HG03520 (cell line): ENCODE results near the gene TMEM61.
"Not testable (repeated sequence)": the region's sequence is repeated elsewhere in the genome, so short reads cannot be mapped to it uniquely, and the experiment has no call there.

Experiments
- ATAC-seq: cut with Tn5 transposase; IDR thresholded peaks from one replicate; pipeline ENCODE4 v1.9.1; 2021; ENCODE audit warnings: mild to moderate bottlenecking, moderate library complexity; ENCODE audit not compliant: unreplicated experiment

The TMEM61 gene

GRCh38 chr1:54959241-54959640 lies 21.2 kb upstream of the TMEM61 start:
- no peak for ATAC-seq

DNA sequence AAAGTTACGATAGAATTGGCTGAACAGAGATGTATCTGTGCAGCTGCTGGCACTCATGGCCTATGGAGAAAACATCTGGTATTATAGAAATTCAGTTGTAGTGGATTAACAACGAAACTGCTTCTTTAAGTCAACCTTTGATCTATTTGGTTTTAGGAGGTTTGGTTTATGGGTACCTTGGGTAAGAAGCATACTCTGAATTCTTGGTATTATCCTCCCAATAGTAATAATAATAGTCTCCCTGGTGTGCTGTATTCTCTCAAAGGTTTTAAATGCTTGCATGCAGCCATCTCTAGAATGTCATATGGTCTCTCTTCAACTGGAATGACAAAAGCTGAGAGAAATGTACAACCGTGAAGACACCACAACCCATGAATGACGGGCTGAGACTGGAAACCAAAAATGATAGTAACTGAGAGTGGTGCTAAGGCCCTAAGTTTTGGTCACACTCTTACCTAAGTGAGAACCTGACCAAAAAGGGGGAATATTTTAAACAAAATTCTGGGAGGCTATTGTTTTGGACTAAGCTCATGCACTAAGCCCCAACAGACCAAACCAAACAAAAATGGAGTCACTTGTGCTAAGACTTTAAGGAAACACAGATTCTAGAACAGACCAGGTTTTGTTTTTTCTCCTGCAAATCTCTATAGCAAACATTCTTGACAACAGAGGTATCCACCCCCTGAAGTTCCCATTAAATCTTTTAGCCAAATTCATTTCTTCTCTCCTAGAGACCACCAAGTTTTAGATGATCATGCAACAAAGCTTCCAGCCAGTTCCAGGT lies 17.6 kb upstream of the TMEM61 start:
- ATAC-seq: no peak

- ATAC-seq: not testable (repeated sequence)
Observed at GRCh38 chr1:54963829-54964228, 16.6 kb upstream of the TMEM61 start.

GRCh38 chr1:54965624-54966340 lies 14.6 kb upstream of the TMEM61 start:
- peak; percentile 83 for ATAC-seq

GRCh38 chr1:54967372-54967771 lies 13.1 kb upstream of the TMEM61 start:
- no peak for ATAC-seq

DNA sequence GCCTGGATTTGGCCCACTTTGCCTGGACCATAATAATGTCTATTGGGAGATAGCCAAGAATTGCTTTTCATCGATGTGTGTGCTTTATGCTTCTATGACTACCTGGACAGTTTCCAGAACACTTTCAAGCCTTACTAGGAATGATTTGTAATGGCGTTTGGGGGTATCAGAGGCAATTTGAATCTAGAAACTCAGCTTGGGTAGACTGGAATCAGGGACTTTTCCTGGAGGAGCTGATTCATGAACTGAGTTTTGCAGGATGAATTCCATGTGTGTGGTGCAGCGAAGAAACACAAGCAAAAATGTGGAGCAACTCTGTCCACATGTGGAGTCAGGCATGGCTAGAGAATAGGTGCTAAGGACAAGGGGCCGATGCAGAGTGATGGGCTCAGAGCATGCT lies 11.9 kb upstream of the TMEM61 start:
- no peak for ATAC-seq

- ATAC-seq: no peak
Observed at GRCh38 chr1:54969879-54970278, 10.5 kb upstream of the TMEM61 start.

GRCh38 chr1:54970901-54971300 lies 9.5 kb upstream of the TMEM61 start:
- no peak for ATAC-seq

DNA sequence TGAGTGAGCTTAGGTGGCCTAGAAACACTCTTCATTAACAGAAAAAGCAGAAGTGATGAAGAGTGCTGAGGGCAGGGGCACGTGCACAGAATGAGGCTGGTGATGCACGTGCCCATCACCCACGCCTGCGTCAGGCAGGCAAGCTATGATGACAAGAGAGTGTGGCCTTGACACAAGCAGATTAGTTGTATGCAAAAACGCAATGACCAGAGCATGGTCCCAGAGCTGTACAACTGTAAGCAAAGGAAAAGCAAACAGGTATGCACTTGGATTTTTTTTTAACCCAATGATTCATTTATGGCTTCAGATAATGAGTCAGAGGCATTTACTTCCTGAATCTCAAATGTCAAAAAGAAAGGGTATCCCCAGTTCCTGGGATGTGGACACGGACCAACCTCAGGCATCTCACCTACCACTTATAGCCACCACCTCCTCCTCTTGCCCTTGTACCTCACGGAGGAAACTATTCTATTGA lies 9.1 kb upstream of the TMEM61 start:
- peak; percentile 80 for ATAC-seq

- no peak for ATAC-seq
Observed at GRCh38 chr1:54972436-54972835, 8.0 kb upstream of the TMEM61 start.

- ATAC-seq: no peak
Observed at GRCh38 chr1:54973205-54973921, 7.1 kb upstream of the TMEM61 start.

- ATAC-seq: no peak
Observed at GRCh38 chr1:54975356-54976108, 4.9 kb upstream of the TMEM61 start.

DNA sequence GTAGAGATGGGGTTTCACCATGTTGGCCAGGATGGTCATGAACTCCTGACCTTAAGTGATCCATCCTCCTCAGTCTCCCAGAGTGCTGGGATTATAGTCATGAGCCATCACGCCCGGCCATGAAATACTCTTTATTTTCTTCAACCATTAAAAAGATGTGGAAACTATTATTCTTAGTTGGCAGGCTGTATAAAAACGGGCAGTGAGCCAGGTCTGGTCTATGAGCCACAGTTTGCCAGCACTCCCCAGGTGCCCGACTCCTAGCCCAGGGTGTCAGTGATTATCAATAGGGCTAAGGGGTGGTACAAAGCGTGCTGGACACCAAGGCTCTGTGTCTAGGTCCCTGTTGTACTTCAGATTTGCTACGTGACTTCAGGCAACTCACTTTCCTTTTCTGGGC lies 3.7 kb upstream of the TMEM61 start:
- no peak for ATAC-seq

- ATAC-seq: no peak
Observed at GRCh38 chr1:54977533-54978297, 2.7 kb upstream of the TMEM61 start.

- no peak for ATAC-seq
Observed at GRCh38 chr1:54978528-54979326, 1.7 kb upstream of the TMEM61 start.

DNA sequence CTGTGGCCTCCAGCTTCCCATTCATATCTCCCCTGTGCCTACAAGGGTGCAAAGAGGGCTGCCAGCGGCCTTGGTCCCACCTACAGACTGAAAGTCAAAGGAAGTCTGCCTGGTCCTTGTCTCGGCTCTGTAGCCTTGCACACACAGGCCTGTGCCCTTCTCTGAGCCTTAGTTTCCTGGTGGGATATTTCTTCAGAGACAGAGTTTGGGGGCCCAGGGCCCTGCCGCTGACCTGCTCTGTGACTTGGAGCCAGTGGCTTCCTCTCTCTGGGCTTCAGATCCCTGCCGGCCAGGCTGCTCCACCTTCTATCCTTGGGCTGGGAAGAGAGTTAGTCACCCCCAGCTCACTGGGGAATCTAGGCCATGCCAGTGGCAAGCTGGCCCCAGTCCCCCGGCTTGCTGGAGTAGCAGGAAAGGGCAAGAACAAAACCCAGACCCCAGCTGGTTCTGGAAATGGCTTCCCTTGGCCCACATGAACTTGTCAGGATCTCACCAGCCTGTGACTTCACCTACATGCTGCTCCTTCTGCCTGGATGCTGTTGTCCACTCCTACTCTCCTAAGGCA lies 1.0 kb upstream of the TMEM61 start:
- no peak for ATAC-seq

GRCh38 chr1:54980046-54980527 lies 341 bp upstream of the TMEM61 start:
- ATAC-seq: no peak

DNA sequence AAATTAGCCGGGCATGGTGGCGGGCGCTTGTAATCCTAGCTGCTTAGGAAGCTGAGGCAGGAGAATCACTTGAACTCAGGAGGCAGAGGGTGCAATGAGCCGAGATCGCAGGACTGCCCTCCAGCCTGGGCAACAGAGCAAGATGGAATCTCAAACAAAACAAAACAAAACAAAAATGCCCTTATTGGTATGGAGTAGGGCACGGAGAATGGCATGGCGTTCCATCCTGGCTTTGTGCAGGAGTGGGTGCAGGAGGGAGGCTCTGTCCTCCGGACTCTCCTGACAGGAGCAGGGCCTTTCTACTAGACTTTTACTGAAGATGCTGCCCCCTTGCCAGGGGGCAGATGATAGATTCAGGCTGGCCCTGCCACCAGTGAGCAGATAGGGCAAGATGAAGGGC lies 1.0 kb downstream of the TMEM61 start:
- no peak for ATAC-seq

DNA sequence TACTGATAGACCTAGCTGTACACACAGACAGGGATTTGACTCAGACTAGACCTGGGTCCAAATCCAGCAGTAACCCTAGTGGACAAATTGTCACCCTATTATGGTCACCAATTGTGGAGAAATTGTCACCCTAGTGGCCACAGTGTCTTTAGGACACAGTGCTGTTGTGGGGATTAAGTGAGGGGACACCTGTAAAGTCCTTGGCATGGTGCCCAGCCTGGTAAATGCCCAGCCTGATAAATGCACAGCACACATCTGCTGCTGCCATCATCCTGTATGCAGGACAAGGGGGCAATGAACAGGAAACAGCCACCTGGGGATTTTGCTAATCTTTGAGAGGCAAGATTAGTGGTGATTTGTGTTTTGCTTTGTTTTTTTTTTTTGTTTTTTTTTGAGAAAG lies 2.3 kb downstream of the TMEM61 start:
- no peak for ATAC-seq
